Measurements from ENCODE around the gene GPX1.

DNA sequence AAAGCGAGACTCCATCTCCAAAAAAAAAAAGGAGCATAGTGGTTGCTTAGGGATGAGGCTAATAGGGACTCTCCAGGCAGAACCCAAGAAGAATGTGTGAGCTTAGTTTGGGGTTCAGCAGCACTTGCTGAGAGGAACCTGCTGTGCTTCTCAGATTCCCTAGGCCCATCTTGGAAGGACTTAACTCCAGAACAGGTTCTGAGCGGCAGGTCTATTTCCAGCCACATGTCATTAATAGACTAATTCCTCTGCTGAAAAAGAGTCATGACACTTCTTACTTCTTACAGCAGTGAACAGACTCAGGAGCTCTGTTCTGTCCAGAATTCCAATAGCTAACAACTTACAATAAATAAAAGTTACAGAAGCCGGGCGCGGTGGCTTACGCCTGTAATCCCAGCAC, 31.1 kb upstream of the GPX1 start:
- TF ChIP-seq, protein P1, sequence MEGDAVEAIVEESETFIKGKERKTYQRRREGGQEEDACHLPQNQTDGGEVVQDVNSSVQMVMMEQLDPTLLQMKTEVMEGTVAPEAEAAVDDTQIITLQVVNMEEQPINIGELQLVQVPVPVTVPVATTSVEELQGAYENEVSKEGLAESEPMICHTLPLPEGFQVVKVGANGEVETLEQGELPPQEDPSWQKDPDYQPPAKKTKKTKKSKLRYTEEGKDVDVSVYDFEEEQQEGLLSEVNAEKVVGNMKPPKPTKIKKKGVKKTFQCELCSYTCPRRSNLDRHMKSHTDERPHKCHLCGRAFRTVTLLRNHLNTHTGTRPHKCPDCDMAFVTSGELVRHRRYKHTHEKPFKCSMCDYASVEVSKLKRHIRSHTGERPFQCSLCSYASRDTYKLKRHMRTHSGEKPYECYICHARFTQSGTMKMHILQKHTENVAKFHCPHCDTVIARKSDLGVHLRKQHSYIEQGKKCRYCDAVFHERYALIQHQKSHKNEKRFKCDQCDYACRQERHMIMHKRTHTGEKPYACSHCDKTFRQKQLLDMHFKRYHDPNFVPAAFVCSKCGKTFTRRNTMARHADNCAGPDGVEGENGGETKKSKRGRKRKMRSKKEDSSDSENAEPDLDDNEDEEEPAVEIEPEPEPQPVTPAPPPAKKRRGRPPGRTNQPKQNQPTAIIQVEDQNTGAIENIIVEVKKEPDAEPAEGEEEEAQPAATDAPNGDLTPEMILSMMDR (IDR thresholded peaks at IDR 0.05), result no peak
- TF ChIP-seq POLR2AphosphoS5 (IDR thresholded peaks at IDR 0.05) (no peak), POLR2A (IDR thresholded peaks at IDR 0.05) (no peak)
